Non-pigmented ciliary epithelial cell (primary cell): ENCODE results near the gene KRT78.
"Not testable (repeated sequence)": the region's sequence is repeated elsewhere in the genome, so short reads cannot be mapped to it uniquely, and the experiment has no call there.

ENCODE experiments used
- DNase-seq: peaks from one replicate; pipeline ENCODE4 v3.0.0-alpha.2; 2010; ENCODE audit warnings: low read depth

Gene KRT78

GRCh38 chr12:52871291-52872039, 22.7 kb upstream of the KRT78 start:
- DNase-seq, result no peak

DNA sequence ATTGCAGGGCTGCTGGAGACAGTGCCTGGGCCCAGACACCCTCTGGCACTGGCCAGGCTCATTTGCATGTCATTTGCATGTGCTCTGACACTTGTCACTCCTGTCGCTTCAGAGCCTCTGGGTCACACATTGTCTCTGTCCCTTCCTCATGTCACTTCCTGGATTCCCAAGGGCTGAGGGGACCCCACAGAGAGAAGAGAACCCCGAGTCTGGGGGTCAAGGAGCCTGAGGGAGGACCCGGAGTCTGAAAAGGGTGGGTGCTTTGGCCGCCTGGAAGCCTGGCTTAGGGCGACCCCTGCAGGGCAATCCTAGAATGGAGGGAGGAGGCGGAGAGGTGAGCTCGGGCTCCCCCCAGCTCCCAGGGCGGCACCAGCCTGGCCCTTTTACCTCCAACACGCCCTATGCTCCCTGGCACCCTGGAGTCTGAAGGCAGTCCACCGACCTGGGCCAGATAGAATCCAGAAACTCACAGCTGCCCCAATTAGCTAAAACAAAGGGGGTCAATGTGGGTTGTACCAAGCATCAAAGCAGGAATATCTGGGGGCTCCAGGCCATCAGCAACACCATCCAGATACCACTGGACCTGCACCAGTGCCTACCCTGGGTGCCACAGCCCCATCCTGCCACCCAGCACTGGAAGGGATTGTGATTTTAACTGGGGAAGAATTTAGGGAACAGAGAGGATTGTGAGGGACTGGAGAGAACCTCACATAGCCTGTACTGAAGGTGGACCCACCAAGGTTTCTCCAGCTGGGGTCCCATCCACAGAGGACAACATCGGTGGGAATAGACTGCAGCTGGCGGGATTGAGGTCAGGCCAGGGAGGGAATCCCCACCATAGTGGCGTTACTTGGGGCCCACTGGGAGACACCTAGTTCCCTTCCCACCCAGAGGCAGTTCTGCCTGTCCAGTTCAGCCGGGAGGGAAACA, 21.8 kb upstream of the KRT78 start:
- DNase-seq, result no peak

GRCh38 chr12:52867642-52868041, 18.8 kb upstream of the KRT78 start:
- DNase-seq, result no peak

DNA sequence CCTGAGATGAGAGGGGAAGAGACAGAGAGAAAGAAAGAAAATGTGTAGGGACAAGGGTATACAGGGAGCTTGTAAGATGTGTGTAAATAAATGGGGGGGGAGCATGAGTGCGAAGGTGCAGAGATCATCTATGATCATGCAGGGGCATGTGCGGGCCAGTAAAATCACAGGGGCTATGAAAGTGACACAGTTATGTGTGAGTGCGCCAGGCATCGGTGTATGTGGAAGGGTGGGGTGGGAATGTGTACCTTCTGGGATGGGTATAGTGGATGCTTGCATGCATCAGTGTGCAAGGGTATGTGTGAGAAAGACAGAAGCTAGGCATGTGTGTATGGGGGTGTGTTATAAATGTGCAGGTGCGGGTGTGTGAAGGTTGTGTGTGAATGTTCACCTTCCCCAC, 18.4 kb upstream of the KRT78 start:
- DNase-seq, result no peak

GRCh38 chr12:52865090-52865944, 16.5 kb upstream of the KRT78 start:
- DNase-seq, result peak; percentile 35

GRCh38 chr12:52862023-52862422, 13.2 kb upstream of the KRT78 start:
- DNase-seq, result no peak

- no peak for DNase-seq
Measured at GRCh38 chr12:52861511-52861910, 12.7 kb upstream of the KRT78 start.

DNA sequence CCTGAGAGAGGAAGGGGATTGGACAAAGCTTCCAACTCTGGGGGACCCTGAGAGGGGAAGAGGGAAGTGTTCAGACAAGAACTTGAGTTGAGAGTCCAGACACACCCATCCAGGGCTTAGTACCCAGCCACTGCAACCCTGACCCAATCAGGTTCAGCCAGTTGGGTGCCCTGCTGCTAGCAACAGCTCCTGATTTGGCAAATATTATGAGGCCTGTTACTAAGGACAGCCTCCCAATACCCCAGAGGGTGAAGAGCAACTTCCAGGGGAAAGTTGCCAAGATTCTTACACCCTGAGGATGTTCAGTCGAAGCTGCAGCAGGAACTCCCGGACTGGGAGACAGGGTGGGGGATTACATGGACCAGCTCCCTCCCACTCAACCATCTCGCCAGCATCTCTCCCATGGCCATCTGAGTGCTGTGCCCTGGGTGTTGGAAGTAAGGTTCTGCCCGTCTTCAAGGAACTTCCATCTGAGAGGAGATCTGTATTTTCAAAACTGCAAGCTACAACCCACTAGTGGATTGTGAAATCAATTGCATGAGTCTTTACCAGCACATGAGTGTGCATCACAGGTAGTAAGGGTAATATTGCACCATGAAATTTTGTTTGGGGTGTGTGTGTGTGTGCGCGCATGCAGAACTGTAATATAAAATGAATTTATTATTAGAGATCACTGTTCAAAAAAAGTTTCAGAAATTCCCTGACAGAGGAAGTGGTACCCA, 11.5 kb upstream of the KRT78 start:
- no peak for DNase-seq

GRCh38 chr12:52857500-52857899, 8.7 kb upstream of the KRT78 start:
- DNase-seq, result no peak

DNA sequence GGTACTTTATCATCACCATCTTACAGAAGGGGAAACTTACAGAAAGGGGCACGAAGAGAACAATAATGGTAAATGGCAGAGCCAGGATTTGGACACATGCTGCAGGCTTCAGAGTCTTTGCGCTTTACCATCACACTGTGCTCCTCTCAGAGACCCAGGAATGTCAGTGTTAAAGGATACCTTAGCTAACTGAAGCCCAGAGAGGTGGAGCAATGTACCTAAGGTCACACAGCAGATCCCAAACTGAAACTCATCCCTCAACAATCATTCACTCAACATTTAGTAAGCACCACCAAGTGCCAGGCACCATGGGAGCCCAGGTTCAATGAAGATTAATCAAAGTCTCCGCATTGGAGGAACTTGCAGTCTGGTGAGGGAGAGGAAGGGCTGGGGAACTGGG, 8.0 kb upstream of the KRT78 start:
- no peak for DNase-seq

GRCh38 chr12:52856077-52856476, 7.3 kb upstream of the KRT78 start:
- not testable (repeated sequence) for DNase-seq

GRCh38 chr12:52851787-52852186, 3.0 kb upstream of the KRT78 start:
- DNase-seq, result no peak

GRCh38 chr12:52850681-52851080, 1.9 kb upstream of the KRT78 start:
- no peak for DNase-seq

GRCh38 chr12:52849511-52849910, 717 bp upstream of the KRT78 start:
- no peak for DNase-seq

DNA sequence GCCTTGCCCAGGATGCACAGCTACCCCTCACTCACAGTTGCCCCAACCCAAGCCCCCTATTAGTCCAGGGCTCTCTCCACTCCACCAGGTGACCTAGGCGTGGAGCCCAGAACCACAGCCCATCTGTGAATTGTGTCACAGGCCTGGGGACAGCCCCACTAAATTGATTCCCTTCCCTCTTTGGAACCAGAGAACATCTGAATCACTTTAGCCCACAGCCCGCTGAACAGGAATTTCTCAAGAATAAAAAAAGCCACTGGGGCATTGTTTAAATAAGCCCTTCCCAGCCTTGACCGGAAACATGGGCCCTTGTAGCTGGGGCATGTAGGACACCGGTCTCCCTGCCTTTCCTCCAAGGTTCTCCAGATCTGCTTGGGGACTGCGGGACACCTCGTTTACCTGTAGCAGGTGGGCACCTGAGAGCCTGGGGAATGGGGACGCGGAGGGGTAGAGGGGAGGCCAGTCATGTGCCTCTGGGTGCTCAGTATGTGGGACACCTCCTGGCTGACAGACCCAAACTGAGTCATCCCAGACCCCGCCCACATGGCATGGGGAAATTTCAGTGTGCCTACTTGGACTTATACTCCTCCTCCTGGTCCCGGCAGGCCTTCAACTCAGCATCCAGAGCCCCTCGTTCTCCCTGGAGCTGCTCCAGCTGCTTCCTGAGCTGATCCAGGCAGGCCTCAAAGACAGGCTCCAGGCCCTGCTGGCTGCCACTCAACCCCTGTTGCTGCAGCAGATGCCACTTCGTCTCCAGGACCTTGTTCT, 1.3 kb downstream of the KRT78 start:
- no peak for DNase-seq

- no peak for DNase-seq
Measured at GRCh38 chr12:52846356-52846970, 2.3 kb downstream of the KRT78 start.

GRCh38 chr12:52845946-52846345, 2.8 kb downstream of the KRT78 start:
- no peak for DNase-seq

DNA sequence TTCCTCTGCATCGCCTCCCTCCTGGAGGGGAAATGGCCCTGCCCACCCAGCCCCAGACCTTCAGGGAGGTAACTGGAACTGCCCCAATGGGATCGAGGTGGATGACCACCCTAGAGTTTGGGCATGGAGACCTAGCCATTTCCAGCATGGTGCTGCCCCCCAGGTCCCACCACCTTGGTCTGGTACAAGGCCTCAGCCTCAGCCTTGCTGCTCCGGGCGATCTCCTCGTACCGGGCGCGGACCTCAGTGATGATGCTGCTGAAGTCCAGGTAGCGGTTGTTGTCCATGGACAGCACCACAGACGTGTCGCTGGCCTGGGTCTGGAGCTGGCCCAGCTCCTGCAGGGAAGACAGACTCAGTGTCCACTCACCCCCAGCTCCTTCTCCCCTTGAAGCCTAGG, 4.4 kb downstream of the KRT78 start:
- no peak for DNase-seq

DNA sequence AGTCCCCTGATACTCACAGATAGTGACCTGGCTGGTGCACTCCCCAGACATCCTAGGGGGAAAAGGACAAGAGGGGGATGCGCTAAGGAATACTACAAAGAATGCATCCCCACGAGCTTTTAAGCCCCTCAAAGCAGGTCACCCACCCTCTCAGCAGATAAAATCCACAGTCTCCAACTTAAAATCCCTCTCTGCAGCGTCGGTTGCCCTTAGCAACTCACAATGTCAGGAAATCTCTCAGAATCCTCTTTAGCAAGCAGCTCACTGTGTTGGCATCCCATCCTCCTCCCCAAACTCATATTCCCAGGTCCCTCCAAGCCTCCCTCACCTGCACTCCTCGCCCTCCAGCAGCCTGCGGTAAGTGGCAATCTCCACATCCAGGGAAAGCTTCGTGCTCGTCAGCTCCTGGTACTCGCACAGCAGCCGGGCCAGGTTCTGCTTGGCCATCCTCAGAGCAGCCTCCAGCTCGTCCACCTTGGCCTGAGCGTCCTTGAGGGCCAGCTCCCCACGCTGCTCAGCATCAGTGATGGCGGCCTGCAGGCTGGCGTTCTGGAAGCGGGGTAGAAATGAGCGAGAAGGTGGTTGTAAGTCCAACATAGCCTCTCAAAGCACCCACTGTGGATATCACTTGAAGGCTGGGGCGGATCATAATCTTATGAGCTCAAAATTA, 9.2 kb downstream of the KRT78 start:
- no peak for DNase-seq
